Endothelial cell of umbilical vein (primary cell): ENCODE measurements around the gene ZG16. TPM values are rescaled to one million over a fixed set of nuclear protein-coding genes. Genes with fewer than 3 reads are reported as not detected.

ENCODE experiments used
- BruUV-seq: library from RNA; stranded (reverse); fragments of 400-500 nt; replicated peaks from 2 replicates; lab custom pipeline; 2021; lab: Mats Ljungman, UMichigan
- CTCF ChIA-PET: fragments of 300-600, 350-600 bp; sonication (Branson Sonifier 250); formaldehyde crosslinking; loops from one replicate; lab custom pipeline; 2021; ENCODE audit warnings: antibody characterized with exemption, inconsistent platforms; lab: Charles Lee
- POLR2A ChIA-PET: fragments of 300-600, 350-600 bp; sonication (Branson Sonifier 250); formaldehyde crosslinking; loops from one replicate; lab custom pipeline; 2021; ENCODE audit warnings: antibody characterized with exemption, inconsistent platforms; lab: Charles Lee
- DNase-seq: peaks from one replicate; pipeline ENCODE4 v3.0.0-alpha.2; 2011; ENCODE audit warnings: low read depth, low spot score
- FAIRE-seq: peaks from 2 replicates; lab custom pipeline; 2011; peaks lifted over from hg19 to GRCh38; lab: Jason Lieb, UNC
- H2AFZ ChIP-seq: 2 replicates; pipeline ENCODE4 v1.6.0; 2012; ENCODE audit warnings: low read depth, low read length, control low read depth, inconsistent platforms
- H3K27ac ChIP-seq: 2 replicates; pipeline ENCODE4 v1.5.1; 2011; ENCODE audit warnings: low read depth, mild to moderate bottlenecking, control low read depth, low read length, moderate library complexity; ENCODE audit not compliant: insufficient read depth
- H3K27me3 ChIP-seq, 2 experiments: 2 replicates each; pipeline versions ENCODE4 v1.6.0 to v1.6.1; 2011; ENCODE audit warnings: low read length in 2 of 2, mixed read lengths in 1 of 2; ENCODE audit not compliant: control insufficient read depth in 2 of 2, insufficient read depth in 2 of 2
- H3K36me3 ChIP-seq, 2 experiments: 2 replicates in 1 of 2; 3 replicates in 1 of 2; pipeline ENCODE4 v1.5.1; 2011; ENCODE audit warnings: low read length in 2 of 2, mild to moderate bottlenecking in 1 of 2, moderate library complexity in 1 of 2; ENCODE audit not compliant: control insufficient read depth in 2 of 2, insufficient read depth in 2 of 2; ENCODE audit errors: extremely low read depth in 1 of 2
- H3K4me1 ChIP-seq: 3 replicates; pipeline ENCODE4 v1.5.1; 2011; ENCODE audit warnings: mild to moderate bottlenecking, low read length; ENCODE audit not compliant: control insufficient read depth, insufficient read depth; ENCODE audit errors: extremely low read depth
- H3K4me2 ChIP-seq: 2 replicates; pipeline ENCODE4 v1.6.1; 2011; ENCODE audit warnings: low read length, control low read depth, mixed read lengths; ENCODE audit not compliant: insufficient read depth
- H3K4me3 ChIP-seq, 3 experiments: fragments of 200-600 bp in 1 of 3; sonication (generic), shearing (Covaris generic) in 1 of 3; replicated peaks in 1 of 3; 2 replicates each; pipeline ENCODE4 v1.5.1; 2011 to 2016; ENCODE audit warnings: control low read depth in 3 of 3, low read length in 3 of 3, mild to moderate bottlenecking in 2 of 3, inconsistent platforms in 1 of 3, low read depth in 1 of 3, moderate library complexity in 1 of 3; ENCODE audit not compliant: insufficient read depth in 1 of 3
- H3K79me2 ChIP-seq: 2 replicates; pipeline ENCODE4 v1.6.0; 2012; ENCODE audit warnings: low read length, inconsistent platforms; ENCODE audit not compliant: control insufficient read depth, insufficient read depth
- H3K9ac ChIP-seq: replicated peaks from 2 replicates; pipeline ENCODE3; 2011; ENCODE audit warnings: low read length, control low read depth; ENCODE audit not compliant: insufficient read depth; ENCODE audit errors: extremely low read depth
- H3K9me1 ChIP-seq: replicated peaks from 3 replicates; pipeline ENCODE4 v1.6.0; 2011; ENCODE audit warnings: mild to moderate bottlenecking, low read length; ENCODE audit not compliant: control insufficient read depth, insufficient read depth; ENCODE audit errors: extremely low read depth
- H3K9me3 ChIP-seq: replicated peaks from 2 replicates; pipeline ENCODE4 v1.5.1; 2012; ENCODE audit warnings: low read length, inconsistent platforms; ENCODE audit not compliant: control insufficient read depth, insufficient read depth
- H4K20me1 ChIP-seq: replicated peaks from 2 replicates; pipeline ENCODE3; 2011; ENCODE audit warnings: mild to moderate bottlenecking, low read length; ENCODE audit not compliant: control insufficient read depth, insufficient read depth; ENCODE audit errors: extremely low read depth
- CTCF ChIP-seq, 2 donors: IDR thresholded peaks; 1 replicate in 1 of 2; 2 replicates in 1 of 2; pipeline ENCODE4 v1.5.1; 2011; ENCODE audit warnings: low read length in 2 of 2, mild to moderate bottlenecking in 2 of 2, moderate library complexity in 2 of 2, control low read depth in 1 of 2, inconsistent platforms in 1 of 2, low read depth in 1 of 2; ENCODE audit not compliant: insufficient read depth in 1 of 2; ENCODE audit errors: extremely low read depth in 1 of 2
- EZH2 ChIP-seq: IDR thresholded peaks from 2 replicates; pipeline ENCODE4 v1.6.1; 2012; ENCODE audit warnings: borderline replicate concordance, low read depth, mild to moderate bottlenecking, moderate library complexity, low read length, inconsistent platforms; ENCODE audit not compliant: severe bottlenecking
- FOS ChIP-seq: IDR thresholded peaks from 2 replicates; pipeline ENCODE4 v1.6.1; 2011; ENCODE audit warnings: mild to moderate bottlenecking, low read length, moderate library complexity, borderline replicate concordance; ENCODE audit not compliant: insufficient read depth
- GATA2 ChIP-seq: IDR thresholded peaks from 2 replicates; pipeline ENCODE4 v1.7.0; 2011; ENCODE audit warnings: low read depth, mild to moderate bottlenecking, moderate library complexity, mixed read lengths, low read length; ENCODE audit not compliant: insufficient read length, insufficient read depth
- JUN ChIP-seq: IDR thresholded peaks from 2 replicates; pipeline ENCODE4 v1.6.1; 2011; ENCODE audit warnings: borderline replicate concordance, low read depth; ENCODE audit not compliant: insufficient read length, insufficient read depth
- MAX ChIP-seq: IDR thresholded peaks from 2 replicates; pipeline ENCODE4 v1.6.1; 2011; ENCODE audit not compliant: insufficient read depth, insufficient read length
- MYC ChIP-seq: IDR thresholded peaks from one replicate; pipeline ENCODE4 v1.6.1; 2011; ENCODE audit warnings: mild to moderate bottlenecking, low read depth, low read length
- POLR2A ChIP-seq: IDR thresholded peaks from 2 replicates; pipeline ENCODE4 v1.6.1; 2012; ENCODE audit warnings: low read depth, mild to moderate bottlenecking, control low read depth, low read length
- POLR2AphosphoS5 ChIP-seq: IDR thresholded peaks from 2 replicates; pipeline ENCODE4 v1.6.1; 2012; ENCODE audit warnings: low read depth, mild to moderate bottlenecking, control low read depth, low read length, moderate library complexity; ENCODE audit not compliant: insufficient read depth
- dilution Hi-C: fragments of 300-500 bp; cut with MboI; formaldehyde crosslinking; loops from one replicate; pipeline ENCODE4 v1.15.0; 2019; ENCODE audit warnings: low sequenced_read_pairs; ENCODE audit not compliant: extremely low pct_ligation_motif_present
- intact Hi-C: fragments of 100-400 bp; cut with micrococcal nuclease; formaldehyde crosslinking; loops from one replicate; pipeline ENCODE4 v1.10.0; 2022
- polyA plus RNA-seq, 4 experiments: library from polyadenylated mRNA; depleted of rRNA in 3 of 4; stranded (reverse) in 3 of 4; unstranded in 1 of 4; fragments of >200 nt; gene quantifications; 2 replicates each; pipeline versions ENCODE4 v1.2.1 to v1.2.3, GENCODE V29; 2011 to 2012; ENCODE audit warnings: missing spikeins in 1 of 4
- total RNA-seq: library from RNA; stranded (reverse); gene quantifications from 2 replicates; pipeline ENCODE4 v1.2.3, GENCODE V29; 2021

Gene ZG16
- total and polyA plus RNA-seq, 2 donors (not counting 3 experiments of a cell fraction or from before 2014, with no cell fraction given) = not detected

GRCh38 chr16:29766571-29766970 is 11.5 kb upstream of the ZG16 start:
- H3K9me1 ChIP-seq = no peaks in the 10 kb centered on the region
- no peaks in the 10 kb centered on the region for H3K79me2 ChIP-seq
- intact Hi-C loops = no loop called here
- H3K4me2 ChIP-seq = no peak overlapping the region
- no TSS peak for BruUV-seq
- H4K20me1 ChIP-seq = no peaks in the 10 kb centered on the region
- ChIA-PET POLR2A (no interaction called here), CTCF (interaction anchor here (4.0 kb wide), 1 partner anchor 18 kb away, joined by 26 read pairs; no protein-coding TSS in a partner anchor)
- H3K4me1 ChIP-seq = no peaks in the 10 kb centered on the region
- no peak overlapping the region for H3K4me3 ChIP-seq
- no peaks in the 10 kb centered on the region for H3K9me3 ChIP-seq
- no peak overlapping the region for H2AFZ ChIP-seq
- TF ChIP-seq JUN = no peak
- TF ChIP-seq MAX = no peak
- dilution Hi-C loops = no loop called here
- no peaks in the 10 kb centered on the region for H3K36me3 ChIP-seq
- no peak overlapping the region for H3K27ac ChIP-seq
- H3K27me3 ChIP-seq = no peaks in the 10 kb centered on the region
- DNase-seq (no peak), FAIRE-seq (no peak)
- no peak overlapping the region for H3K9ac ChIP-seq

GRCh38 chr16:29767062-29767461 is 11.0 kb upstream of the ZG16 start:
- FAIRE-seq = no peak

More at GRCh38 chr16:29767062-29767461, 11.0 kb upstream of the ZG16 start:
- no peaks in the 10 kb centered on the region for H3K4me1 ChIP-seq
- ChIA-PET POLR2A (no interaction called here), CTCF (interaction anchor here (1.2 to 4.0 kb wide), 2 partner anchors 18 to 23 kb away, joined by 3 to 26 read pairs; partner anchors contain the start of gene KIF22)
- no peaks in the 10 kb centered on the region for H3K36me3 ChIP-seq
- no peak overlapping the region for H3K4me2 ChIP-seq
- no peak for DNase-seq
- dilution Hi-C loops (no loop called here), intact Hi-C loops (no loop called here)
- no peak for TF ChIP-seq MAX
- no peak for TF ChIP-seq FOS
- no peak for TF ChIP-seq GATA2
- TF ChIP-seq EZH2 = no peak
- no peak for TF ChIP-seq JUN
- TF ChIP-seq POLR2AphosphoS5 = no peak
- TF ChIP-seq MYC = no peak
- TF ChIP-seq CTCF (IDR thresholded peaks at IDR 0.05; ENCODE audit: extremely low read depth in 1 of 2, insufficient read depth in 1 of 2, low read depth in 1 of 2, low read length in 2 of 2) = no peak
- no peak for TF ChIP-seq POLR2A
- no peak overlapping the region for H3K27ac ChIP-seq
- no peaks in the 10 kb centered on the region for H3K79me2 ChIP-seq
- H3K4me3 ChIP-seq = no peak overlapping the region
- H3K9ac ChIP-seq = no peak overlapping the region
- H3K9me1 ChIP-seq = no peaks in the 10 kb centered on the region
- H4K20me1 ChIP-seq = no peaks in the 10 kb centered on the region
- BruUV-seq = no TSS peak
- no peaks in the 10 kb centered on the region for H3K9me3 ChIP-seq
- H3K27me3 ChIP-seq = no peaks in the 10 kb centered on the region
- H2AFZ ChIP-seq = no peak overlapping the region
